ENCODE data around the gene GATA2. TPM values are rescaled to one million over a fixed set of nuclear protein-coding genes. Genes with fewer than 3 reads are reported as not detected.

The GATA2 gene
- total RNA-seq, 1 experiment from 2014 or later, result 10.1 TPM

GRCh38 chr3:128488636-128488990 lies 4.4 kb downstream of the GATA2 start:
- DNase-seq (ENCODE audit: low read depth), result no peak

DNA sequence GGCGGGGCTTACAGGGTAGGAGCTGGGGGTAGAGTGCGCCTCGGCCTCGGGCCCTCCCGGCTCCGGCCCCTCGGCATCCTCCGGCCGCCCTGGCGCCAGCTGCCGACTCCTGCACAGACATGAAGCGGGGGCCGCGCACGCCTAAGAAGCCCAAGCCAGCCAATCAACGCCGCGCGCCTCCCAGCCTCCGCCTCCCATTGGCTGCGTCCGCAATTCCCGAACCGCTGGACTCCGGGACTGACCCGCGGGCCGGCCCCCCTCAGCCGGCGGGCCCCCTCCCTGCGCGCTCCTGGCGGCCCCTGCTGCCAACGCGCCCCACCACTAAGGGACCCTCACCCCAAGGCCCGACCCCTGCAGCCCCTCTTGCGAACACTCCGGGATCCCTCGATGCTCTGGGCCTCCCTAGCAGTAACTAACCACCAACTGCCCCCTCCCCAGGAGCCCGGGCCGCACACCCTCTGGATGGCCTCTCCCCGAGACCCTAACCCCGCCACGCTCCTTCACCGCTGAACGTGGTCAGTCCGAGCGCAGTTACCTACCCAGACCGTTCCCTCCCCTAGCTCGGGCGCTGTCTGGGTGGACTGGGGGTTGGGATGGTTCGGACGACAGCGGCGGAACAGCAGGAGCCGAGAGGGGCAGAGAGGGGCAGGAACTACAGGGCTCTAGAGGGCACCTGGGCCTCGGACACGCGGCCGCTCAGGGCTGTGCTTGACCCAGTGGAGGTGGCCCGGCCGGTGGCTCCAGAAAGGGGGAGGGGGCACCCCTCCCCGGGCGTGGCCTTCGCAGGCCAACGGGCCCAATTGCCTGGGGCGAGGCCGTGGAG lies 5.0 kb downstream of the GATA2 start:
- DNase-seq (ENCODE audit: low read depth), result peak; percentile 91

GRCh38 chr3:128487538-128487812 lies 5.5 kb downstream of the GATA2 start:
- DNase-seq (ENCODE audit: low read depth), result no peak

DNA sequence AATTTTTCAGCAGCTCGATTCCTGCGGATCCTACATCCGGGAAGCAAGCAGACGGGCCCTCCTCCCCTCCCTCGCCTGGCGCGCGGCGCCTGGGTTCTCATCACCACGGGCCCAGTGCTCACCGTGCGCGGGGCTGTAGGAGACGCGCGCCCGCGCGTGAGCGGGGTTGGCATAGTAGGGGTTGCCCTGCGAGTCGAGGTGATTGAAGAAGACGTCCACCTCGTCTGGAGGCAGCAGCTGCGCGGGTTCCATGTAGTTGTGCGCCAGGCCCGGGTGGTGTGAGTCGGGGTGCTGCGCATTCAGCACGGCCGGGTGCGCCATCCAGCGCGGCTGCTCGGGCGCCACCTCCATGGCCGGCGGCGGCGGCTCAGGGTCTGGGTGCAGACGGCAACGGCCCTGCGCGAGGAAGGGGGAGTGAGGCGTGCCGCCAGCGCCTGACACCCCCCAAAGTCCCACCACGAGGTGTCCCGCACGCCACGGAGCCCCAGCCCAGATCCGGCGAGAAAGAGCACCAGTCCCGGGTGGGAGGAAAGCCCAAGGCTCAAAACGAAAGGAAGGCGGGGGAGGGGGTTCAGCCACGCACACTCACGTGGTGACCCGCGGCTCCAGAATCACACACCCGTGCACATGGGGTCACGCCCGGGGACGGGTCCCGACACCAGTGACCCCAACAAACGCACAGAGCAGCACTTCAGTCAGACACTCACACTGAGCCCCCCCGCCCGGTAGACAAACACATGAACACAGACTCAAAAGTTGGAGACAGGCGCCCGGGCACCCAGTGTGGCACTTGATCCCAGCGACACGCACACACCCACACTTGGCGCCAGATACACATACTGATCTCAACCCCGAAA lies 6.1 kb downstream of the GATA2 start:
- DNase-seq (ENCODE audit: low read depth), result no peak

DNA sequence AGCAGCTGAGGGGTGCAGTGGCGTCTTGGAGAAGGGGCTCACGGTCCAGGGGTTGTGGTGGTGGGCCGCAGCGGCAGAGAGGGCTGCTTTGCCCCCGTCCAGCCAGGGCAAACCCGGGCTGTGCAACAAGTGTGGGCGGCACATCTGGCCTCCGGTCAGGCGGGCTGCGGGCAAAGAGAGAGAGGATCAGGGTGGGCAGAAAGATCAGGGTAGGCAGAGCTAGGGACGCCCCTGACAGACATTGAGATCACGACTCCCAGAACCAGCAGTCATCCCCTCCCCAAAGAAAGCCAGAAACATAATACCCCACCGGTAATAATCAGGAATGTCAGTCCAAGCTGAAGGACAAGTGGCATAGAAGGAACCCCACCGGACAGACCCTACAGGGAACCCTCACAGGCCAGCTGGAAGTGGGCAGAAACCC lies 6.8 kb downstream of the GATA2 start:
- DNase-seq (ENCODE audit: low read depth), result no peak

DNA sequence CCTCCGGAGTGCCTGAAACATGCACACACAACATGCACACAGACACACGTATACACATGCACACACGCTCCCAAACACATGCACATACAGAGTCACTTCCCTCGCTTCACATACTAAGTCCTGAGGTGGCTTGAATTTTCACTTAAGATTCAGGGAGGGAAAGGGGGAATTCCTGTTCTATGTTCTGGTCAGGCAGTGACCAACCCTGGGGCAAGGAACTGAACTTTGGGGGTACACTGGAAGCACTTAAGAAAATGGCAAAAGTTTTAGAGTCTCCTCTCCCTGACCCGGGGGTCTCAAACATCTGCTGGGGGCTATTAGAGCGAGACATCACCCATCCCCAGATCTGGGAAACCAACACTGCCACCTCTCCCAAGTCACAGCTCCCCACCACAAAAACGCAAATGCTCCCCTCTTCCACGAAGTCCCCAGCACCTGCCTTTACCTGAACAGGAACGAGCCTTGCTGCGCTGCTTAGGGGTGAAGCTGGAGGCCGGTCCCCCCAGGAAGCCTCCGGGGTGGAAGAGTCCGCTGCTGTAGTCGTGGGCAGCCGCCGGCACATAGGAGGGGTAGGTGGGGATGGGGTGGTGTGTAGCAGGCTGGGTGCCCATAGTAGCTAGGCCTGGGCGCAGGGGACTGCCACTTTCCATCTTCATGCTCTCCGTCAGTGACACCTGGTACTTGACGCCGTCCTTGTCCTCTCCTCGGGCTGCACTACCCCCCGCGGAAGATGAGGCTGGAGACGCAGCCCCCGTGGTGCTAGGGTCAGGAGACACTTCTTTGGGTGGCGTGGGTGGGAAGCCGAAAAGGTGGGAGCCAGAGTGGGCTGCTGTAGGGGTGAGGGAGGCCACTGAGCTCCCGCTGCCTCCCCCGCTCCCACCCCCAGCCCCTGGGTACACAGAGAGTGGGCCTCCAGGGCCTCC lies 7.5 kb downstream of the GATA2 start:
- DNase-seq (ENCODE audit: low read depth), result no peak

GRCh38 chr3:128484404-128485281 lies 8.4 kb downstream of the GATA2 start:
- peak; percentile 50 for DNase-seq (ENCODE audit: low read depth)

DNA sequence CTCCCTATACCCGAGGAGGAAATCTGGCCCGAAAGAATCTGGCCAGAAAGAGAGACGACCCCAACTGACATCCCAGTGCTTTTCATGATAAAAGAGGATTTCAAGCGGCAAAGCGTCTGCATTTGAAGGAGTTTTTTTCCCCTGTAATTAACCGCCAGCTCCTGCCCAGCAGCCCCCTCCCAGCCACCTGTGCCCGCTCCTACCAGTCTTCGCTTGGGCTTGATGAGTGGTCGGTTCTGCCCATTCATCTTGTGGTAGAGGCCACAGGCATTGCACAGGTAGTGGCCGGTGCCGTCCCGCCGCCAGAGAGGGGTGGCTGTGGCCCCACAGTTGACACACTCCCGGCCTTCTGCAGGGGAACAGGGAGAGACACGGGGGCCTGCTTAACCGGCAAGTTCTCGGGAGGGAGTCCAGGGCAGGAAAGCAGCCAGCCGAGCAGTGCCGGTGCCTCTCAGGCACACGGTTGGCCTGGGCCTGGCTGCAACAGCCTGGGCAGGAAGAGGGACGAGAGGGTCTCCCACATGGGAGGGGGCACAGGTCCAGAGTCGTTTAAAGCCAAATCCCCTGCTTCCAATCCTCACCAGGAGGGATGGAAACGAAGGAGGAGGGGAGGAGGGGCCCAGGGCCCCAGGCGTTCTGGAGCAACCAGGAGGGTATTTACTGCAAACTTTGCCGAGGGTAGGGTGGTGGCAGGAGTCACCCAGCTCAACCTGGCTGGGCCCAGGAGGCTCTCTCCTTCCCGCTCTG lies 9.2 kb downstream of the GATA2 start:
- no peak for DNase-seq (ENCODE audit: low read depth)

DNA sequence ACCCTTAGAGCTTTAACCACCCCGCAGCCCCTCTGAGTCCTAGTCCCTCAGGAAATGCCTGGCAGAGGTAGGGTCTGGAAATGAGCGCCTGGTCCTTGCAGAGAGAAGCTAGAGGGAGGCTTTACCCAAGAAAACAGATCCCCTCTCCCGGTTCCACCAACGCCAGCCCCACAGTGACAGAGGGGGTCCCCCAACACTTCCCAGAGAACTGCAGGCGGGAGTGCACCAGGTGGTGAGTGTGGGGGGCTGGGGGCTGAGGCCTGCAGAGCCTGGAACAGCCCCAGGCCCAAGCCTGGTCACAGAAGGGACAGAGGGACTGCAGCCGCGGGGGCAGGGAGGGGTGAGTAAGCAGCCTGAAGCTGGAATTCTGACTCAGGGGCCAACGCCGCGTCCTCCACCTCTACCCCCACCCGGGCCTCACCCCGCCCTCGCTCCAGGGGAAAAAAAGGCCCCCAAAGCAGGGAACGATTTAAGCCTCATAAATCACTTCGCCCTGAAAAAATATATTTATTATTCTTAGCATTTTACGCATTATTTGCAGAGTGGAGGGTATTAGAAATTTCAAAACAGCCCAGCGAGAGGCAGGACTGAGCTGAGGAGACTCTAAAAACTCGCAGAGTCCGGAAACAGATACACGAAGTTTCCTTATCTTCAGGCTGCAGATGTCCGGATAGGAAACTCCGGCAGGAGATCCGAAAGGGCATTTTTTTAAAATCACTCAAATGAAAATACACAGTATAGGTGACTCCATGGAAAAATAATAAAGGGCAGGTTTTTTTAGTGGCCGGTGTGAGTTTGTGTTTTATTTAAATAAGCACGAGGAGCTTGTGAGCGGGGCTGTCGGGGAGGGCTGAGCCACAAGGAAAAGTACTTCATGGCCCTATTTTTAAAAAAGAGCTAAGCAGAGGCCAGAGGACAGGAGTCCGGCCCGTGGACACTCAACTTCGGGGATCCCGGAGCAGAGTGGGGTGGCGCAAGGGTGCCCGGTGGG lies 10.0 kb downstream of the GATA2 start:
- DNase-seq (ENCODE audit: low read depth), result peak; percentile 90

GRCh38 chr3:128482175-128482574 lies 10.8 kb downstream of the GATA2 start:
- peak; percentile 68 for DNase-seq (ENCODE audit: low read depth)

DNA sequence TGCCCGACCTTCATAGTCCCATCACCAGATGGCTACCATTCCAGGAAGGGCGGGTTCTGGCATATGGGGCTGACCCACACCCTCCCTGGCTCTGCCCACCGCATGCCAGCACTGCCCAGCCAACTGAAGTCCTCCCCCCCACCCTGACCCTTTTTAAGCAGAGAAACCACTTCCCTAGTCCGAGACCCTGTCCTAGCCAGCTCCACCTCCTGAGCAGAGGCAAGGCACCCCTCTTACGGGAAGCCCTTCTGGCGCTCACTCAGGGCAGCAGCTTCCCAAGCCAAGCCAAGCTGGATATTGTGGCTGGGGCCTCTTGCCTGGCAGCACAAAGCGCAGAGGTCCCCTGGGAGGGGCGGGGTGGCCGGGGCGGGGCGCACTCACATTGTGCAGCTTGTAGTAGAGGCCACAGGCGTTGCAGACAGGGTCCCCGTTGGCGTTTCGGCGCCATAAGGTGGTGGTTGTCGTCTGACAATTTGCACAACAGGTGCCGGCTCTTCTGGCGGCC lies 11.5 kb downstream of the GATA2 start:
- no peak for DNase-seq (ENCODE audit: low read depth)

- DNase-seq (ENCODE audit: low read depth), result no peak
Observed at GRCh38 chr3:128480717-128481437, 12.1 kb downstream of the GATA2 start.

- DNase-seq (ENCODE audit: low read depth), result no peak
Observed at GRCh38 chr3:128480278-128480677, 12.7 kb downstream of the GATA2 start.

GRCh38 chr3:128479558-128480086 lies 13.4 kb downstream of the GATA2 start:
- DNase-seq (ENCODE audit: low read depth), result no peak

- no peak for DNase-seq (ENCODE audit: low read depth)
Observed at GRCh38 chr3:128478576-128479506, 14.2 kb downstream of the GATA2 start.

DNA sequence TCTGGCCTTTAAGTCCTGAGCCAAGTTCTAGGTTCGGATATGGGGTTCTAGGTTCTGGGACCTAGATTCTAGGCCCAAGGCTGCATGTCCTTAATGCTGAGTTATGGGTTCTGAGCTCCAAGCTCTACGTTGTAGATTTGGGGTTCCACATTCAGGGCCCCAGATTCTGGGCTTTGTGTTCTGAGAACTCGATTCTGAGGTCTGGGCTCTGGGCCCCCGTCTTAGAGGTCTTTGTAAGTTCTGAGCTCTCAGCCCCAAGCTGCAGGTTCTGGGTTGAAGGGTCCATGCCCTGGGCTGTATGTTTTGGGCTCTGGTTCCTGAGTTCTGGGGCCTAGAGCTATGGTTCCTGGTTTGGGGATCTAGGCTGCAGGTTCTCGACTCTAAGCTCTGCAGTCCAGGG lies 16.3 kb downstream of the GATA2 start:
- DNase-seq (ENCODE audit: low read depth), result no peak

DNA sequence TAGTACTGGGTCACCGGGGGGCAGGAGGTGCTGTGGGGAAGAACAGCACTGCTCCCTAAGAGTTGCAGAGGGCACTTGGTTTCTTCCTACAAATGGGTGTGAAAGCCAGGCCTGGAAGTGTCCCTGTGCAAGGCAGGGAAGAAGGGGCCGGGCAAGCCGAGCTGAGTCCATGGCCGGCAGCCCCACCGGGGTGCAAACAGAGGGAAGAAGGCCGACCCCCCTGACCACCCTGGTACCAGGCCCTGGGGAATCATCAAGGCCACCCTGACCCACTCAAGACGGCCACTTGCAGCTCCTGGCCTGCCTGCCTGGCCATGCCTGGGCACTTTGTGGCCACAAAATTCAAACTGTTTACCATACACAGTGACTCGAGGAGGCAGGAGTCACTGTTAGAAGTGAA lies 17.6 kb downstream of the GATA2 start:
- DNase-seq (ENCODE audit: low read depth), result no peak

Data from RPMI7951 (cell line).